ENCODE data around the gene RSPRY1. TPM values are rescaled to one million over a fixed set of nuclear protein-coding genes. Genes with fewer than 3 reads are reported as not detected.

RSPRY1 gene
- total RNA-seq, 1 experiment from 2014 or later = 57.7 TPM

DNA sequence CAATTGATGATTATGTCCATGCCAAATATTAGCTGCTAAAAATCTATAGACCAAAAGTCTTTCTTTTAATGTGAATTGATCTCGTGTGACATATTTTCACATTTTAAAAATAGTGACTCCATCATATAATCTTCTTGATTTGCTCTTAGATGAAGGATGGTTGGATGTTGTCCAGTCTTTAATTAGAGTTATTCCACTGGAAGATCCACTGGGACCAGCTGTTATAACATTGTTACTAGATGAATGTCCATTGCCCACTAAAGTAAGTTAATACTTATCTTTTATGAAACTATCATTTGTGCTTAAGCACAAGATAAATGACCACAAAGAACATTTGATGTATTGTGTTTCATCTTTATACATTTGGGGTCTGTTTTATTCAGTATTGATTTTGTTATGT, 22.8 kb downstream of the RSPRY1 start:
- ChIA-PET POLR2A (no interaction called here), CTCF (no interaction called here)
- Mint-ChIP-seq H3K9me3 (ENCODE audit: unreplicated experiment) (no peaks in the 10 kb centered on the region), H3K27ac (ENCODE audit: unreplicated experiment) (no peak overlapping the region), H3K4me3 (ENCODE audit: unreplicated experiment) (no peak overlapping the region), H3K4me1 (ENCODE audit: low read depth, unreplicated experiment) (no peaks in the 10 kb centered on the region), H3K27me3 (ENCODE audit: insufficient read depth, unreplicated experiment) (no peaks in the 10 kb centered on the region), H3K36me3 (ENCODE audit: insufficient read depth, unreplicated experiment) (peaks cover 86% of the 10 kb centered on the region)
- TF ChIP-seq, protein P1, sequence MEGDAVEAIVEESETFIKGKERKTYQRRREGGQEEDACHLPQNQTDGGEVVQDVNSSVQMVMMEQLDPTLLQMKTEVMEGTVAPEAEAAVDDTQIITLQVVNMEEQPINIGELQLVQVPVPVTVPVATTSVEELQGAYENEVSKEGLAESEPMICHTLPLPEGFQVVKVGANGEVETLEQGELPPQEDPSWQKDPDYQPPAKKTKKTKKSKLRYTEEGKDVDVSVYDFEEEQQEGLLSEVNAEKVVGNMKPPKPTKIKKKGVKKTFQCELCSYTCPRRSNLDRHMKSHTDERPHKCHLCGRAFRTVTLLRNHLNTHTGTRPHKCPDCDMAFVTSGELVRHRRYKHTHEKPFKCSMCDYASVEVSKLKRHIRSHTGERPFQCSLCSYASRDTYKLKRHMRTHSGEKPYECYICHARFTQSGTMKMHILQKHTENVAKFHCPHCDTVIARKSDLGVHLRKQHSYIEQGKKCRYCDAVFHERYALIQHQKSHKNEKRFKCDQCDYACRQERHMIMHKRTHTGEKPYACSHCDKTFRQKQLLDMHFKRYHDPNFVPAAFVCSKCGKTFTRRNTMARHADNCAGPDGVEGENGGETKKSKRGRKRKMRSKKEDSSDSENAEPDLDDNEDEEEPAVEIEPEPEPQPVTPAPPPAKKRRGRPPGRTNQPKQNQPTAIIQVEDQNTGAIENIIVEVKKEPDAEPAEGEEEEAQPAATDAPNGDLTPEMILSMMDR (IDR thresholded peaks at IDR 0.05; ENCODE audit: insufficient read depth in 1 of 2, low read depth in 1 of 2, low read length in 1 of 2, severe bottlenecking in 1 of 2, unreplicated experiment in 1 of 2) = no peak
- BruUV-seq (replicated peaks) = no TSS peak
- intact Hi-C loops (cut with micrococcal nuclease; ENCODE audit: unreplicated experiment) = no loop called here
- no peaks in the 10 kb centered on the region for H3K4me1 ChIP-seq
- H3K27me3 ChIP-seq (replicated peaks; ENCODE audit: control insufficient read depth, insufficient read depth, low read length) = no peaks in the 10 kb centered on the region
- H3K36me3 ChIP-seq (ENCODE audit: control insufficient read depth, insufficient read depth, low read length) = 0 out of 2 replicates have a peak, but pooled peaks cover 1% of the 10 kb centered on the region
- no peak for DNase-seq
- H3K9me3 ChIP-seq = no peaks in the 10 kb centered on the region
- no peak overlapping the region for H3K4me3 ChIP-seq (ENCODE audit: low read depth, low read length)

DNA sequence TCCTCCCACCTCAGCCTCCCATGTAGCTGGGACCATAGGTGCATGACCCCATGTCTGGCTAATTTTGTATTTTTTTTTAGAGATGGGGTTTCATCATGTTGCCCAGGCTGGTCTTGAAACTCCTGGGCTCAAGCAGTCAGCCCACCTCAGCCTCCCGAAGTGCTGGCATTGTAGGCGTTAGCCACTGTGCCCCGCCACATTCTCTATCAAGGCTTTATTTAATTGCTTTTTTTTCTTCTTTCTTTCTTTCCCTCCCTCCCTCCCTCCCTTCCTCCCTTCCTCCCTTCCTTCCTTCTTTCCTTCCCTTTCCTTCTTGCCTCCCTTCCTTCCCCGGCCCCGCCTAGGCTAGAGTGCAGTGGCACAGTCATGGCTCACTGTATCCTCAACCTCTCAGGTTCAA, 23.7 kb downstream of the RSPRY1 start:
- no peaks in the 10 kb centered on the region for H3K27me3 Mint-ChIP-seq (ENCODE audit: insufficient read depth, unreplicated experiment)
- H3K9me3 Mint-ChIP-seq (ENCODE audit: unreplicated experiment) = no peaks in the 10 kb centered on the region
- Histone ChIP-seq H3K36me3 (ENCODE audit: control insufficient read depth, insufficient read depth, low read length) (0 out of 2 replicates have a peak, but pooled peaks cover 1% of the 10 kb centered on the region), H3K9me3 (no peaks in the 10 kb centered on the region), H3K4me3 (ENCODE audit: low read depth, low read length) (no peak overlapping the region), H3K4me1 (no peaks in the 10 kb centered on the region), H3K27me3 (replicated peaks; ENCODE audit: control insufficient read depth, insufficient read depth, low read length) (no peaks in the 10 kb centered on the region)
- TF ChIP-seq, protein P1 (IDR thresholded peaks at IDR 0.05; ENCODE audit: insufficient read depth in 1 of 2, low read depth in 1 of 2, low read length in 1 of 2, severe bottlenecking in 1 of 2, unreplicated experiment in 1 of 2) = no peak
- intact Hi-C loops (cut with micrococcal nuclease; ENCODE audit: unreplicated experiment) = no loop called here
- ChIA-PET CTCF (no interaction called here), POLR2A (no interaction called here)
- H3K4me3 Mint-ChIP-seq (ENCODE audit: unreplicated experiment) = no peak overlapping the region
- no TSS peak for BruUV-seq (replicated peaks)
- H3K27ac Mint-ChIP-seq (ENCODE audit: unreplicated experiment) = no peak overlapping the region
- H3K36me3 Mint-ChIP-seq (ENCODE audit: insufficient read depth, unreplicated experiment) = peaks cover 88% of the 10 kb centered on the region
- H3K4me1 Mint-ChIP-seq (ENCODE audit: low read depth, unreplicated experiment) = no peaks in the 10 kb centered on the region
- no peak for DNase-seq

DNA sequence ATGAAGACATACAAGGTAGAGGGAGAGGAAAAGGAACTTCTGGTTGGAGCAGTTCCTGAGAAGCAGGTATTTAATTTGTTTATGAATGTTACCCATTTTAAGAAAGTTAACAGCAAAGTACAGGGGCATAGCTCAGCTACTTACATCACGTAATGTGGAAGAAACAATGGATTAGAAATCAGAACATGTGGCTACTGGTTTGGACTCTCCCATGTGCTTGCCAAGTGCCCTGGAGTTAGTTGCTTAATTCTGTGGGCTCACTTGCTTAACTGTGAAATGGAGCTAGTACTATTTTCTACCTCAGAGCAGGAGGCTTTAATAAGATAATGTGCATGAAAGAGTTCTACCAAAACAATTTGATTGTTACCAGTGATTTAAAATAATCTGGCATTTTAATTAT, 27.3 kb downstream of the RSPRY1 start:
- Mint-ChIP-seq H3K27ac (ENCODE audit: unreplicated experiment) (no peak overlapping the region), H3K4me3 (ENCODE audit: unreplicated experiment) (no peak overlapping the region), H3K36me3 (ENCODE audit: insufficient read depth, unreplicated experiment) (peaks cover 90% of the 10 kb centered on the region), H3K9me3 (ENCODE audit: unreplicated experiment) (peaks cover 10% of the 10 kb centered on the region), H3K27me3 (ENCODE audit: insufficient read depth, unreplicated experiment) (no peaks in the 10 kb centered on the region), H3K4me1 (ENCODE audit: low read depth, unreplicated experiment) (no peaks in the 10 kb centered on the region)
- Histone ChIP-seq H3K4me3 (ENCODE audit: low read depth, low read length) (no peak overlapping the region), H3K36me3 (ENCODE audit: control insufficient read depth, insufficient read depth, low read length) (peaks cover 5% of the 10 kb centered on the region; the same call in 1 of the 2 replicates), H3K27me3 (replicated peaks; ENCODE audit: control insufficient read depth, insufficient read depth, low read length) (no peaks in the 10 kb centered on the region), H3K9me3 (peaks cover 4% of the 10 kb centered on the region; the same call in 1 of the 2 replicates), H3K4me1 (no peaks in the 10 kb centered on the region)
- intact Hi-C loops (cut with micrococcal nuclease; ENCODE audit: unreplicated experiment) = no loop called here
- DNase-seq = no peak
- CTCF ChIA-PET = no interaction called here
- TF ChIP-seq, protein P1 (IDR thresholded peaks at IDR 0.05; ENCODE audit: insufficient read depth in 1 of 2, low read depth in 1 of 2, low read length in 1 of 2, severe bottlenecking in 1 of 2, unreplicated experiment in 1 of 2) = no peak
- BruUV-seq (replicated peaks) = no TSS peak
- POLR2A ChIA-PET = no interaction called here

All from Caco-2 (cell line).